HCT116 (cell line): Measurements from ENCODE around the gene SQSTM1. TPM values are rescaled to one million over a fixed set of nuclear protein-coding genes. Genes with fewer than 3 reads are reported as not detected.

Source experiments
- ATAC-seq: fragments of 200-7000 bp; cut with Tn5 transposase; 2 replicates; pipeline ENCODE4 v1.9.1; 2020; ENCODE audit warnings: mild to moderate bottlenecking, moderate library complexity
- BruUV-seq: library from RNA; stranded (reverse); fragments of 400-500 nt; replicated peaks from 2 replicates; lab custom pipeline; 2021; lab: Mats Ljungman, UMichigan
- CTCF ChIA-PET: fragments of 300-600 bp; sonication (Branson Sonifier 250); formaldehyde crosslinking; loops from one replicate; lab custom pipeline; 2021; ENCODE audit warnings: antibody characterized with exemption; lab: Charles Lee
- POLR2A ChIA-PET: fragments of 300-600, 350-600 bp; sonication (Branson Sonifier 250); formaldehyde crosslinking; loops from one replicate; lab custom pipeline; 2021; ENCODE audit warnings: antibody characterized with exemption; lab: Charles Lee
- RAD21 ChIA-PET, 2 experiments: fragments of 300-600 bp; sonication (Branson Sonifier 250); formaldehyde crosslinking; loops; one replicate each; lab custom pipeline; 2023; ENCODE audit warnings: low total read pairs in 2 of 2; ENCODE audit not compliant: uncharacterized antibody in 2 of 2, unreplicated experiment in 2 of 2, low non-redundant PET in 1 of 2; lab: Charles Lee
- DNase-seq: peaks from one replicate; pipeline ENCODE4 v3.0.0-alpha.2; 2010; ENCODE audit warnings: low read depth, low spot score
- H2AFZ ChIP-seq: fragments of 200-600 bp; shearing (Covaris generic), sonication (generic); 2 replicates; pipeline ENCODE4 v1.6.1; 2017; ENCODE audit warnings: low read depth, mixed run types, mixed read lengths, antibody characterized with exemption, low read length; ENCODE audit not compliant: poor library complexity, severe bottlenecking
- H3K27ac ChIP-seq: 2 replicates; pipeline ENCODE4 v1.5.1; 2012; ENCODE audit warnings: low read depth, low read length
- H3K27me3 ChIP-seq: fragments of 200-600 bp; sonication (generic); 2 replicates; pipeline ENCODE4 v1.6.1; 2016; ENCODE audit warnings: mixed run types, low read length, mixed read lengths; ENCODE audit not compliant: insufficient read depth
- H3K36me3 ChIP-seq, 2 experiments: fragments of 200-500 bp in 1 of 2; fragments of 200-600 bp in 1 of 2; sonication (Bioruptor generic) in 1 of 2; sonication (generic) in 1 of 2; 2 replicates each; pipeline versions ENCODE4 v1.5.1 to v1.6.1; 2014 to 2016; ENCODE audit warnings: low read length in 2 of 2, inconsistent platforms in 1 of 2, mixed read lengths in 1 of 2, mixed run types in 1 of 2; ENCODE audit not compliant: insufficient read depth in 2 of 2, control insufficient read depth in 1 of 2
- H3K4me1 ChIP-seq, 2 experiments: fragments of 200-600 bp in 1 of 2; sonication (generic) in 1 of 2; 2 replicates each; pipeline versions ENCODE4 v1.5.1 to v1.6.1; 2012 to 2017; ENCODE audit warnings: low read length in 2 of 2, inconsistent platforms in 1 of 2, mild to moderate bottlenecking in 1 of 2, mixed read lengths in 1 of 2, mixed run types in 1 of 2, moderate library complexity in 1 of 2; ENCODE audit not compliant: insufficient read depth in 2 of 2, control insufficient read depth in 1 of 2
- H3K4me2 ChIP-seq: fragments of 200-600 bp; sonication (generic); 2 replicates; pipeline ENCODE4 v1.6.1; 2017; ENCODE audit warnings: mixed run types, low read length, mixed read lengths
- H3K4me3 ChIP-seq, 2 experiments: fragments of 200-600 bp in 1 of 2; sonication (generic) in 1 of 2; replicated peaks in 1 of 2; 2 replicates each; pipeline ENCODE4 v1.5.1; 2011 to 2016; ENCODE audit warnings: low read length in 2 of 2, control low read depth in 1 of 2, low read depth in 1 of 2, mild to moderate bottlenecking in 1 of 2, mixed read lengths in 1 of 2, mixed run types in 1 of 2
- H3K79me2 ChIP-seq: fragments of 200-600 bp; sonication (generic); 2 replicates; pipeline ENCODE4 v1.6.1; 2017; ENCODE audit warnings: mild to moderate bottlenecking, mixed run types, low read length, moderate library complexity, mixed read lengths; ENCODE audit not compliant: insufficient read depth
- H3K9ac ChIP-seq: fragments of 200-600 bp; sonication (generic); 2 replicates; pipeline ENCODE4 v1.6.1; 2016; ENCODE audit warnings: low read length, mixed read lengths
- H3K9me2 ChIP-seq: fragments of 200-600 bp; sonication (generic), shearing (Covaris generic); 2 replicates; pipeline ENCODE4 v1.6.1; 2017; ENCODE audit warnings: mixed run types, mild to moderate bottlenecking, moderate library complexity; ENCODE audit not compliant: insufficient read depth
- H3K9me3 ChIP-seq, 2 experiments: fragments of 200-500 bp in 1 of 2; fragments of 200-600 bp in 1 of 2; sonication (Bioruptor generic) in 1 of 2; sonication (generic) in 1 of 2; 2 replicates each; pipeline ENCODE4 v1.6.1; 2014 to 2017; ENCODE audit warnings: low read length in 2 of 2, mixed read lengths in 2 of 2, inconsistent platforms in 1 of 2, low read depth in 1 of 2, mild to moderate bottlenecking in 1 of 2, mixed run types in 1 of 2, moderate library complexity in 1 of 2; ENCODE audit not compliant: control insufficient read depth in 1 of 2, insufficient read depth in 1 of 2
- H4K20me1 ChIP-seq: fragments of 200-600 bp; sonication (generic), shearing (Covaris generic); 2 replicates; pipeline ENCODE4 v1.6.1; 2017; ENCODE audit warnings: mixed run types, mild to moderate bottlenecking, moderate library complexity; ENCODE audit not compliant: insufficient read depth
- EGR1 ChIP-seq: IDR thresholded peaks from 2 replicates; pipeline ENCODE4 v1.6.1; 2012; ENCODE audit warnings: low read depth
- POLR2AphosphoS5 ChIP-seq: IDR thresholded peaks from 2 replicates; pipeline ENCODE4 v1.6.1; 2011; ENCODE audit warnings: mild to moderate bottlenecking, low read depth, low read length, moderate library complexity
- SP1 ChIP-seq: IDR thresholded peaks from 2 replicates; pipeline ENCODE4 v1.6.1; 2012; ENCODE audit warnings: low read depth
- SRF ChIP-seq: IDR thresholded peaks from 2 replicates; pipeline ENCODE4 v1.6.1; 2012; ENCODE audit warnings: low read depth
- TCF7L2 ChIP-seq: IDR thresholded peaks from 2 replicates; pipeline ENCODE4 v1.7.0; 2011; ENCODE audit warnings: borderline replicate concordance, inconsistent platforms; ENCODE audit not compliant: insufficient read depth, insufficient read length; ENCODE audit errors: extremely low read depth
- ZFX ChIP-seq: fragments of 450-650 bp; IDR thresholded peaks from 2 replicates; pipeline ENCODE4 v1.6.1; 2017
- intact Hi-C: fragments of 100-400 bp; cut with micrococcal nuclease; formaldehyde crosslinking; loops from 2 replicates; pipeline ENCODE4 v1.10.0; 2022
- total RNA-seq: library from RNA; stranded (reverse); gene quantifications from one replicate; pipeline ENCODE4 v1.2.1, GENCODE V29; 2021; ENCODE audit not compliant: unreplicated experiment
- TF ChIP-seq, protein P1 (sequence below), 3 experiments: fragments of 200-600 bp in 1 of 3; sonication (generic) in 1 of 3; IDR thresholded peaks in 2 of 3; conservative IDR thresholded peaks in 1 of 3; 2 replicates each; pipeline ENCODE4 v1.5.1; 2012 to 2017; ENCODE audit warnings: low read depth in 2 of 3, low read length in 2 of 3, antibody characterized with exemption in 1 of 3, borderline replicate concordance in 1 of 3, control low read depth in 1 of 3, mild to moderate bottlenecking in 1 of 3, mixed read lengths in 1 of 3, mixed run types in 1 of 3, moderate library complexity in 1 of 3; ENCODE audit not compliant: insufficient read depth in 1 of 3
- TF ChIP-seq, protein P2 (sequence below): IDR thresholded peaks from 2 replicates; pipeline ENCODE4 v1.6.1; 2012; ENCODE audit warnings: low read depth
- TF ChIP-seq, protein P3 (sequence below): IDR thresholded peaks from 2 replicates; pipeline ENCODE4 v1.6.1; 2011; ENCODE audit warnings: mild to moderate bottlenecking, low read length, moderate library complexity; ENCODE audit not compliant: insufficient replicate concordance; ENCODE audit errors: extremely low read depth

SQSTM1 gene
- total RNA-seq, 1 experiment from 2014 or later: 299 TPM

DNA sequence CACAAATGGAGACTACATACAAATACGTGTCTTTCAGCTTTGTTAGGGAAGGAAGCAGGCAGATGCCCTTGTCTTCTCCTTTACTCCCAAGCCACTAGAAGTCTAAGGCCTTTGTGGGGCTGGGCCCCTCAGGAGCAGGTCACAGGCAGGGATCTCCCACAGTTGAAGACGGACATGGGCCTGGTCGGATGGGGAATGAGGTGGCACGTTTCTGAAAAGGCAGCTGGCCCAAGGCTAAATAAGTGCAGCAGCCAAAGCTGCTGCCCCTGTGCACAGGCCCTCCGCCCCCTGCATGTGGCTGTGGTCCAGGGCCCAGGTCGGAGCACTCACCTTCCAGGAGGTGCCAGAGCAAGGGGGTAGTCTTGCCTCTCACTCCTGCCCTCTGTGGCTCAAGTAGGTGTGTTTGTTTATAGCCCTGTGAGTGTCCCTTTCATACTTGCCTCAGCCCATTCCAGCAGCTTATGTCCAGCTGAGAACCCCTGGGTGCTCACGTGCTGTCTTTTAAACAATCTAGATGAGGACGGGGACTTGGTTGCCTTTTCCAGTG is 1.8 kb downstream of the SQSTM1 start (continued):
- TF ChIP-seq, protein P1, sequence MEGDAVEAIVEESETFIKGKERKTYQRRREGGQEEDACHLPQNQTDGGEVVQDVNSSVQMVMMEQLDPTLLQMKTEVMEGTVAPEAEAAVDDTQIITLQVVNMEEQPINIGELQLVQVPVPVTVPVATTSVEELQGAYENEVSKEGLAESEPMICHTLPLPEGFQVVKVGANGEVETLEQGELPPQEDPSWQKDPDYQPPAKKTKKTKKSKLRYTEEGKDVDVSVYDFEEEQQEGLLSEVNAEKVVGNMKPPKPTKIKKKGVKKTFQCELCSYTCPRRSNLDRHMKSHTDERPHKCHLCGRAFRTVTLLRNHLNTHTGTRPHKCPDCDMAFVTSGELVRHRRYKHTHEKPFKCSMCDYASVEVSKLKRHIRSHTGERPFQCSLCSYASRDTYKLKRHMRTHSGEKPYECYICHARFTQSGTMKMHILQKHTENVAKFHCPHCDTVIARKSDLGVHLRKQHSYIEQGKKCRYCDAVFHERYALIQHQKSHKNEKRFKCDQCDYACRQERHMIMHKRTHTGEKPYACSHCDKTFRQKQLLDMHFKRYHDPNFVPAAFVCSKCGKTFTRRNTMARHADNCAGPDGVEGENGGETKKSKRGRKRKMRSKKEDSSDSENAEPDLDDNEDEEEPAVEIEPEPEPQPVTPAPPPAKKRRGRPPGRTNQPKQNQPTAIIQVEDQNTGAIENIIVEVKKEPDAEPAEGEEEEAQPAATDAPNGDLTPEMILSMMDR (IDR thresholded peaks at IDR 0.05 in 2 of 3, conservative IDR thresholded peaks at IDR 0.05 in 1 of 3; ENCODE audit: borderline replicate concordance in 1 of 3, insufficient read depth in 1 of 3, low read depth in 2 of 3, low read length in 2 of 3): no peak

GRCh38 chr5:179823937-179824744 is 3.4 kb downstream of the SQSTM1 start:
- Histone ChIP-seq H3K36me3 (peaks cover 47 to 67% of the 10 kb centered on the region in 2 experiments; a peak in 3 of 4 replicates), H3K4me1 (peaks cover 19 to 36% of the 10 kb centered on the region in 2 experiments)

More at GRCh38 chr5:179823937-179824744, 3.4 kb downstream of the SQSTM1 start:
- RAD21 ChIA-PET: no interaction called here
- no TSS peak for BruUV-seq
- Histone ChIP-seq H3K79me2 (peaks cover 74% of the 10 kb centered on the region), H3K4me2 (no peak overlapping the region), H3K9ac (no peak overlapping the region), H3K27me3 (no peaks in the 10 kb centered on the region), H3K27ac (no peak overlapping the region; the same call in 1 of the 2 replicates), H3K4me3 (no peak overlapping the region), H2AFZ (no peak overlapping the region), H3K9me3 (no peaks in the 10 kb centered on the region), H4K20me1 (peaks cover 12% of the 10 kb centered on the region; the same call in 1 of the 2 replicates), H3K9me2 (no peaks in the 10 kb centered on the region)
- TF ChIP-seq SP1 (no peak), ZFX (no peak), SRF (no peak), POLR2AphosphoS5 (no peak), EGR1 (no peak), TCF7L2 (no peak)
- TF ChIP-seq, protein P2, sequence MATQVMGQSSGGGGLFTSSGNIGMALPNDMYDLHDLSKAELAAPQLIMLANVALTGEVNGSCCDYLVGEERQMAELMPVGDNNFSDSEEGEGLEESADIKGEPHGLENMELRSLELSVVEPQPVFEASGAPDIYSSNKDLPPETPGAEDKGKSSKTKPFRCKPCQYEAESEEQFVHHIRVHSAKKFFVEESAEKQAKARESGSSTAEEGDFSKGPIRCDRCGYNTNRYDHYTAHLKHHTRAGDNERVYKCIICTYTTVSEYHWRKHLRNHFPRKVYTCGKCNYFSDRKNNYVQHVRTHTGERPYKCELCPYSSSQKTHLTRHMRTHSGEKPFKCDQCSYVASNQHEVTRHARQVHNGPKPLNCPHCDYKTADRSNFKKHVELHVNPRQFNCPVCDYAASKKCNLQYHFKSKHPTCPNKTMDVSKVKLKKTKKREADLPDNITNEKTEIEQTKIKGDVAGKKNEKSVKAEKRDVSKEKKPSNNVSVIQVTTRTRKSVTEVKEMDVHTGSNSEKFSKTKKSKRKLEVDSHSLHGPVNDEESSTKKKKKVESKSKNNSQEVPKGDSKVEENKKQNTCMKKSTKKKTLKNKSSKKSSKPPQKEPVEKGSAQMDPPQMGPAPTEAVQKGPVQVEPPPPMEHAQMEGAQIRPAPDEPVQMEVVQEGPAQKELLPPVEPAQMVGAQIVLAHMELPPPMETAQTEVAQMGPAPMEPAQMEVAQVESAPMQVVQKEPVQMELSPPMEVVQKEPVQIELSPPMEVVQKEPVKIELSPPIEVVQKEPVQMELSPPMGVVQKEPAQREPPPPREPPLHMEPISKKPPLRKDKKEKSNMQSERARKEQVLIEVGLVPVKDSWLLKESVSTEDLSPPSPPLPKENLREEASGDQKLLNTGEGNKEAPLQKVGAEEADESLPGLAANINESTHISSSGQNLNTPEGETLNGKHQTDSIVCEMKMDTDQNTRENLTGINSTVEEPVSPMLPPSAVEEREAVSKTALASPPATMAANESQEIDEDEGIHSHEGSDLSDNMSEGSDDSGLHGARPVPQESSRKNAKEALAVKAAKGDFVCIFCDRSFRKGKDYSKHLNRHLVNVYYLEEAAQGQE: no peak
- TF ChIP-seq, protein P3, sequence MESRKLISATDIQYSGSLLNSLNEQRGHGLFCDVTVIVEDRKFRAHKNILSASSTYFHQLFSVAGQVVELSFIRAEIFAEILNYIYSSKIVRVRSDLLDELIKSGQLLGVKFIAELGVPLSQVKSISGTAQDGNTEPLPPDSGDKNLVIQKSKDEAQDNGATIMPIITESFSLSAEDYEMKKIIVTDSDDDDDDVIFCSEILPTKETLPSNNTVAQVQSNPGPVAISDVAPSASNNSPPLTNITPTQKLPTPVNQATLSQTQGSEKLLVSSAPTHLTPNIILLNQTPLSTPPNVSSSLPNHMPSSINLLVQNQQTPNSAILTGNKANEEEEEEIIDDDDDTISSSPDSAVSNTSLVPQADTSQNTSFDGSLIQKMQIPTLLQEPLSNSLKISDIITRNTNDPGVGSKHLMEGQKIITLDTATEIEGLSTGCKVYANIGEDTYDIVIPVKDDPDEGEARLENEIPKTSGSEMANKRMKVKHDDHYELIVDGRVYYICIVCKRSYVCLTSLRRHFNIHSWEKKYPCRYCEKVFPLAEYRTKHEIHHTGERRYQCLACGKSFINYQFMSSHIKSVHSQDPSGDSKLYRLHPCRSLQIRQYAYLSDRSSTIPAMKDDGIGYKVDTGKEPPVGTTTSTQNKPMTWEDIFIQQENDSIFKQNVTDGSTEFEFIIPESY: no peak
- no peak for ATAC-seq
- POLR2A ChIA-PET: no interaction called here
- intact Hi-C loops: no loop called here
- no peak for DNase-seq
- CTCF ChIA-PET: no interaction called here
